Measurements from ENCODE around the gene ATP11A. TPM values are rescaled to one million over a fixed set of nuclear protein-coding genes. Genes with fewer than 3 reads are reported as not detected.
A peak's percentile ranks its signal among the peaks of the same experiment; 100 is the strongest.

Gene ATP11A
- total and polyA plus RNA-seq, 10 of the 15 experiments (the other 5 are each of a cell fraction or from before 2014, with no cell fraction given): 1.4 to 69.6 (median 14.4) TPM

DNA sequence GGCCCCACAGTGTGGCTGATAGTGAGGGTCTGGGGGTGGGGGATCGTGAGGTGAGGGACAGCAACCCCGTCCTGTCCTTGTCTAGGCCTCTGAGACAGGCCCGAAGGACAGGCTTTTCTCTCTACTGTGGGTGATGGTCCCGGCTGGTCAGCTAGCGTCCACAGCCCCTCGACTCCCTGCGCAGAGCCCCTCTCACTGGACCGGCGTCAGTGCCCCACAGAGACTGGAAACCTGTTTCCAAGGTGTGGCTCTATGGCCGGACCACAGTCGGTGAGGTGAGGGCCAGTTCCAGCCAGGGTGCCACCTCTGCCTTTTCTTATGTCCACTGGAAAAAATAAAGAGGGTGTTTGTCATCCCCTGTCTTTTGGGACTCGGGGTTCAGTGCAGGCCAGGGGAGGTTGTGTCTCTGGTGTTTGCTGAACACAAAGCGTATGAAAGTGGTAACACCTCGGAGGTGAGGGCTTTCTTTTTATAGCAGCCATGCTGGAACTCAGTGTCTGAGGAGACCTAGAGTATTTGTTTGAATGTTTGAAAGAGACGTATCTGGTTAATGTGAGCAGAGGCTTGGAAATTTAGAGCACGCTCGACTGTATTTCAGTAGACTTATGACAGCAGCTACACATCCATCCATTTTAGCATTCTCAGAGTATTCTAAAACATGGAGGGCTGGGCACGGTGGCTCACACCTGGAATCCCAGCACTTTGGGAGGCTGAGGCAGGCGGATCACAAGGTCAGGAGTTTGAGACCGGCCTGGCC, 22.8 kb downstream of the ATP11A start:
- ChIA-PET CTCF (interaction anchor here (1.0 kb wide), 1 partner anchor 73 kb away, joined by 3 read pairs; no protein-coding TSS in a partner anchor), RAD21 (ENCODE audit: unreplicated experiment) (interaction anchor here (1.0 to 1.2 kb wide), 2 partner anchors 19 to 56 kb away, joined by 3 to 5 read pairs; no protein-coding TSS in a partner anchor), POLR2A (interaction anchor here (1.1 kb wide), 1 partner anchor 13 kb away, joined by 4 read pairs; no protein-coding TSS in a partner anchor), SMC1A (ENCODE audit: uncharacterized antibody, unreplicated experiment) (interaction anchor here (1.1 to 1.4 kb wide), 2 partner anchors 13 to 88 kb away, joined by 3 read pairs; no protein-coding TSS in a partner anchor)
- H3K4me3 ChIP-seq: no peak overlapping the region
- no peaks in the 10 kb centered on the region; the same call in 2 of the 3 replicates for H3K9me3 ChIP-seq (replicated peaks; ENCODE audit: control insufficient read depth, insufficient read depth, low read length)
- H3K79me2 ChIP-seq (ENCODE audit: control insufficient read depth, insufficient read depth, low read length): peaks cover 3% of the 10 kb centered on the region
- BruUV-seq (replicated peaks): no TSS peak
- no peaks in the 10 kb centered on the region for H3K27me3 ChIP-seq (replicated peaks in 1 of 2; ENCODE audit: control insufficient read depth in 2 of 2, insufficient read depth in 2 of 2, low read length in 1 of 2)
- H2AFZ ChIP-seq (ENCODE audit: control insufficient read depth, low read depth, low read length): no peak overlapping the region
- H3K9ac ChIP-seq (ENCODE audit: control insufficient read depth, insufficient read depth, low read length): no peak overlapping the region
- TF ChIP-seq PKNOX1 (IDR thresholded peaks at IDR 0.05) (no peak), SIN3A (IDR thresholded peaks at IDR 0.05; ENCODE audit: low read depth, low read length) (no peak), ETV6 (conservative IDR thresholded peaks at IDR 0.05 in 1 of 2, IDR thresholded peaks at IDR 0.05 in 1 of 2; ENCODE audit: borderline replicate concordance in 1 of 2, low read depth in 1 of 2) (no peak), FOS (IDR thresholded peaks at IDR 0.05; ENCODE audit: borderline replicate concordance, extremely low read depth, insufficient read length) (no peak), RBBP5 (conservative IDR thresholded peaks at IDR 0.05) (no peak), MYB (IDR thresholded peaks at IDR 0.05; ENCODE audit: borderline replicate concordance, low read depth, low read length) (no peak), EZH2 (IDR thresholded peaks at IDR 0.05; ENCODE audit: borderline replicate concordance, control insufficient read depth, low read depth, low read length) (no peak), E2F4 (IDR thresholded peaks at IDR 0.05; ENCODE audit: low read depth, low read length) (no peak), PML (IDR thresholded peaks at IDR 0.05; ENCODE audit: low read length) (no peak), CUX1 (IDR thresholded peaks at IDR 0.05; ENCODE audit: insufficient replicate concordance, low read depth, low read length) (no peak), E2F8 (IDR thresholded peaks at IDR 0.05; ENCODE audit: low read depth, partially characterized antibody) (no peak)
- intact Hi-C loops (cut with micrococcal nuclease; ENCODE audit: unreplicated experiment): no loop called here
- no peak overlapping the region for H3K27ac ChIP-seq (ENCODE audit: control insufficient read depth, insufficient read depth)
- WGBS (ENCODE audit: insufficient coverage, insufficient replicate concordance, low lambda C conversion rate, missing lambda C conversion rate): 90% methylated on average over 20 of the region's 20 CpGs
- no peak overlapping the region for H3K4me2 ChIP-seq (ENCODE audit: control insufficient read depth, insufficient read depth)
- no peak for DNase-seq (ENCODE audit: low read depth, low spot score)
- in situ Hi-C loops (cut with MboI): no loop called here
- H4K20me1 ChIP-seq (ENCODE audit: control insufficient read depth, insufficient read depth): no peaks in the 10 kb centered on the region
- no peaks in the 10 kb centered on the region for H3K36me3 ChIP-seq (ENCODE audit: control insufficient read depth in 2 of 2, insufficient read depth in 2 of 2, low read length in 1 of 2)
- H3K4me1 ChIP-seq (ENCODE audit: control insufficient read depth, insufficient read depth, low read length): peaks cover 9% of the 10 kb centered on the region
- peak; percentile 12; the same call in 2 of the 3 replicates for ATAC-seq
- FAIRE-seq: no peak

Measured in GM12878 (cell line).